Fibroblast of lung (primary cell): Measurements from ENCODE around the gene CAMTA1. TPM values are rescaled to one million over a fixed set of nuclear protein-coding genes. Genes with fewer than 3 reads are reported as not detected.

Experiments used
- DNase-seq, 2 donors: peaks; one replicate each; pipeline versions ENCODE4 v3.0.0 to v3.0.0-alpha.2; 2010; ENCODE audit warnings: low read depth in 2 of 2
- H2AFZ ChIP-seq: 2 replicates; pipeline ENCODE4 v1.5.1; 2012; ENCODE audit warnings: low read length, control low read depth, inconsistent platforms
- H3K27ac ChIP-seq: 2 replicates; pipeline ENCODE4 v1.5.1; 2011; ENCODE audit warnings: low read length, control low read depth; ENCODE audit not compliant: insufficient read depth
- H3K27me3 ChIP-seq: 2 replicates; pipeline ENCODE4 v1.5.1; 2011; ENCODE audit warnings: mild to moderate bottlenecking, low read length; ENCODE audit not compliant: control insufficient read depth, insufficient read depth
- H3K36me3 ChIP-seq: 2 replicates; pipeline ENCODE4 v1.5.1; 2011; ENCODE audit warnings: low read length; ENCODE audit not compliant: control insufficient read depth, insufficient read depth
- H3K4me1 ChIP-seq: 2 replicates; pipeline ENCODE4 v1.5.1; 2011; ENCODE audit warnings: low read length; ENCODE audit not compliant: control insufficient read depth, insufficient read depth; ENCODE audit errors: extremely low read depth
- H3K4me2 ChIP-seq: 2 replicates; pipeline ENCODE4 v1.5.1; 2011; ENCODE audit warnings: low read length, control low read depth; ENCODE audit not compliant: insufficient read depth; ENCODE audit errors: extremely low read depth
- H3K4me3 ChIP-seq, 4 experiments: fragments of 200-600 bp in 1 of 4; sonication (generic) in 1 of 4; replicated peaks in 1 of 4; 2 replicates each; pipeline ENCODE4 v1.5.1; 2011 to 2016; ENCODE audit warnings: low read length in 4 of 4, low read depth in 3 of 4, mild to moderate bottlenecking in 3 of 4, control low read depth in 2 of 4, inconsistent platforms in 1 of 4, mixed read lengths in 1 of 4; ENCODE audit not compliant: insufficient read depth in 1 of 4; ENCODE audit errors: control extremely low read depth in 1 of 4
- H3K79me2 ChIP-seq: 2 replicates; pipeline ENCODE4 v1.5.1; 2012; ENCODE audit warnings: mild to moderate bottlenecking, low read length, inconsistent platforms; ENCODE audit not compliant: control insufficient read depth, insufficient read depth
- H3K9ac ChIP-seq: 2 replicates; pipeline ENCODE4 v1.5.1; 2011; ENCODE audit warnings: mild to moderate bottlenecking, low read length, control low read depth; ENCODE audit not compliant: insufficient read depth
- H3K9me3 ChIP-seq: 2 replicates; pipeline ENCODE4 v1.5.1; 2012; ENCODE audit warnings: low read depth, low read length; ENCODE audit not compliant: control insufficient read depth, insufficient read depth
- H4K20me1 ChIP-seq: 2 replicates; pipeline ENCODE4 v1.5.1; 2011; ENCODE audit warnings: low read length; ENCODE audit not compliant: control insufficient read depth, insufficient read depth; ENCODE audit errors: extremely low read depth
- EZH2 ChIP-seq: IDR thresholded peaks from 2 replicates; pipeline ENCODE4 v1.5.1; 2012; ENCODE audit warnings: low read length, control low read depth, mild to moderate bottlenecking; ENCODE audit errors: missing control alignments
- polyA plus RNA-seq, 2 donors: library from polyadenylated mRNA; depleted of rRNA in 1 of 2; stranded (reverse) in 1 of 2; unstranded in 1 of 2; fragments of >200 nt; gene quantifications; 2 replicates each; pipeline ENCODE4 v1.2.1, GENCODE V29; 2011 to 2012; ENCODE audit warnings: missing spikeins in 1 of 2
- total RNA-seq: library from RNA; depleted of rRNA; stranded (reverse); fragments of >200 nt; gene quantifications from 2 replicates; pipeline ENCODE4 v1.2.1, GENCODE V29; 2014
- TF ChIP-seq, protein P1 (sequence below), 2 donors: IDR thresholded peaks in 1 of 2; conservative IDR thresholded peaks in 1 of 2; 1 replicate in 1 of 2; 2 replicates in 1 of 2; pipeline ENCODE4 v1.5.1; 2011 to 2012; ENCODE audit warnings: low read length in 2 of 2, control low read depth in 1 of 2, inconsistent platforms in 1 of 2, low read depth in 1 of 2, mild to moderate bottlenecking in 1 of 2

CAMTA1 gene
- total and polyA plus RNA-seq, 2 donors (not counting 1 experiment from before 2014, with no cell fraction given) = 47.6 to 86.0 TPM

- Histone ChIP-seq H3K4me2 (no peak overlapping the region), H4K20me1 (no peaks in the 10 kb centered on the region), H3K9me3 (no peaks in the 10 kb centered on the region), H3K4me3 (no peak overlapping the region), H3K36me3 (no peaks in the 10 kb centered on the region), H2AFZ (no peak overlapping the region), H3K4me1 (no peaks in the 10 kb centered on the region), H3K27me3 (no peaks in the 10 kb centered on the region), H3K79me2 (no peaks in the 10 kb centered on the region), H3K9ac (no peak overlapping the region), H3K27ac (no peak overlapping the region)
- TF ChIP-seq EZH2 = no peak
- TF ChIP-seq, protein P1, sequence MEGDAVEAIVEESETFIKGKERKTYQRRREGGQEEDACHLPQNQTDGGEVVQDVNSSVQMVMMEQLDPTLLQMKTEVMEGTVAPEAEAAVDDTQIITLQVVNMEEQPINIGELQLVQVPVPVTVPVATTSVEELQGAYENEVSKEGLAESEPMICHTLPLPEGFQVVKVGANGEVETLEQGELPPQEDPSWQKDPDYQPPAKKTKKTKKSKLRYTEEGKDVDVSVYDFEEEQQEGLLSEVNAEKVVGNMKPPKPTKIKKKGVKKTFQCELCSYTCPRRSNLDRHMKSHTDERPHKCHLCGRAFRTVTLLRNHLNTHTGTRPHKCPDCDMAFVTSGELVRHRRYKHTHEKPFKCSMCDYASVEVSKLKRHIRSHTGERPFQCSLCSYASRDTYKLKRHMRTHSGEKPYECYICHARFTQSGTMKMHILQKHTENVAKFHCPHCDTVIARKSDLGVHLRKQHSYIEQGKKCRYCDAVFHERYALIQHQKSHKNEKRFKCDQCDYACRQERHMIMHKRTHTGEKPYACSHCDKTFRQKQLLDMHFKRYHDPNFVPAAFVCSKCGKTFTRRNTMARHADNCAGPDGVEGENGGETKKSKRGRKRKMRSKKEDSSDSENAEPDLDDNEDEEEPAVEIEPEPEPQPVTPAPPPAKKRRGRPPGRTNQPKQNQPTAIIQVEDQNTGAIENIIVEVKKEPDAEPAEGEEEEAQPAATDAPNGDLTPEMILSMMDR (conservative IDR thresholded peaks at IDR 0.05 in 1 of 2, IDR thresholded peaks at IDR 0.05 in 1 of 2; ENCODE audit: low read depth in 1 of 2, low read length in 2 of 2) = no peak
- no peak for DNase-seq
Observed at GRCh38 chr1:7036386-7036785, 251.1 kb downstream of the CAMTA1 start.

GRCh38 chr1:7039590-7040220, 254.5 kb downstream of the CAMTA1 start:
- no peak for DNase-seq
- H4K20me1 ChIP-seq = no peaks in the 10 kb centered on the region
- H3K79me2 ChIP-seq = no peaks in the 10 kb centered on the region
- H3K4me1 ChIP-seq = no peaks in the 10 kb centered on the region
- H3K4me3 ChIP-seq = no peak overlapping the region
- H3K9ac ChIP-seq = no peak overlapping the region
- H3K27me3 ChIP-seq = no peaks in the 10 kb centered on the region
- H2AFZ ChIP-seq = no peak overlapping the region
- no peak overlapping the region for H3K27ac ChIP-seq
- no peaks in the 10 kb centered on the region for H3K9me3 ChIP-seq
- TF ChIP-seq, protein P1 (conservative IDR thresholded peaks at IDR 0.05 in 1 of 2, IDR thresholded peaks at IDR 0.05 in 1 of 2; ENCODE audit: low read depth in 1 of 2, low read length in 2 of 2) = no peak
- TF ChIP-seq EZH2 = no peak
- no peak overlapping the region for H3K4me2 ChIP-seq
- H3K36me3 ChIP-seq = no peaks in the 10 kb centered on the region

GRCh38 chr1:7040969-7041695, 255.9 kb downstream of the CAMTA1 start:
- no peaks in the 10 kb centered on the region for H3K27me3 ChIP-seq
- H3K4me2 ChIP-seq = no peak overlapping the region
- H3K9me3 ChIP-seq = no peaks in the 10 kb centered on the region
- H3K4me3 ChIP-seq = no peak overlapping the region
- no peaks in the 10 kb centered on the region for H4K20me1 ChIP-seq
- no peaks in the 10 kb centered on the region for H3K36me3 ChIP-seq
- no peaks in the 10 kb centered on the region for H3K4me1 ChIP-seq
- H3K79me2 ChIP-seq = no peaks in the 10 kb centered on the region
- no peak for DNase-seq
- no peak overlapping the region for H2AFZ ChIP-seq
- no peak overlapping the region for H3K27ac ChIP-seq
- no peak overlapping the region for H3K9ac ChIP-seq
- TF ChIP-seq EZH2 = no peak
- TF ChIP-seq, protein P1 (conservative IDR thresholded peaks at IDR 0.05 in 1 of 2, IDR thresholded peaks at IDR 0.05 in 1 of 2; ENCODE audit: low read depth in 1 of 2, low read length in 2 of 2) = no peak
